ENCODE measurements around the gene RTF1. TPM values are rescaled to one million over a fixed set of nuclear protein-coding genes. Genes with fewer than 3 reads are reported as not detected.

Gene RTF1
- polyA plus RNA-seq, 1 experiment, result 40.8 TPM

- Histone ChIP-seq H3K27me3 (ENCODE audit: control insufficient read depth, insufficient read depth, low read length) (no peaks in the 10 kb centered on the region), H3K9me3 (ENCODE audit: control insufficient read depth, insufficient read depth, low read length) (no peaks in the 10 kb centered on the region), H3K4me3 (ENCODE audit: low read depth, low read length) (no peak overlapping the region), H3K27ac (ENCODE audit: low read depth, low read length) (no peak overlapping the region)
- no peak for TF ChIP-seq CTCF (IDR thresholded peaks at IDR 0.05; ENCODE audit: low read depth, low read length)
- no peak for DNase-seq (ENCODE audit: low read depth, low spot score)
- POLR2A ChIA-PET, result no interaction called here
- CTCF ChIA-PET, result interaction anchor here (0.7 kb wide), 1 partner anchor 372 kb away, joined by 7 read pairs; no protein-coding TSS in a partner anchor
These were observed 24.2 kb upstream of the RTF1 start for GRCh38 chr15:41392659-41393058.

- TF ChIP-seq CTCF (IDR thresholded peaks at IDR 0.05; ENCODE audit: low read depth, low read length), result no peak
- POLR2A ChIA-PET, result no interaction called here
- no peak overlapping the region for H3K27ac ChIP-seq (ENCODE audit: low read depth, low read length)
- H3K4me3 ChIP-seq (ENCODE audit: low read depth, low read length), result no peak overlapping the region
- H3K9me3 ChIP-seq (ENCODE audit: control insufficient read depth, insufficient read depth, low read length), result no peaks in the 10 kb centered on the region
- no peaks in the 10 kb centered on the region for H3K27me3 ChIP-seq (ENCODE audit: control insufficient read depth, insufficient read depth, low read length)
- CTCF ChIA-PET, result no interaction called here
- DNase-seq (ENCODE audit: low read depth, low spot score), result no peak
These were observed 22.0 kb upstream of the RTF1 start for GRCh38 chr15:41394924-41395323.

DNA sequence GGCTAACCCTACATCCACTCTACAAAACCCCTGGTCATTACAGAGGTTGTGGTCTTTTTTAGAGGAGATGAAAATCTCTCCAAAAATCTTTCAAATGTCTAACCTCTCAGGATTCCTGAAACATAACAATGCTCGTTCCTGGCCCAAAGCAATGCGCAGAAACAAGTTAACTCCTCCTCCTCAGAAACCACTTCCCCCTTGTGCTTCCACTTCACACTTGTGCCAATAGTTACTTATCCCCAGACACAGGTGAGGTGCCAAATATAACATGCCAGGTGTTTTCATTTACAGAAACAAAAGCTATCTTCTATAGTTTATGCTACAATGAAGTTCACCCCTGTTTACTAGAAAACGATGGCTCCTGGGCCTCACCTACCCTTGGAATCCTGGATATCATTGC lies 20.8 kb upstream of the RTF1 start:
- CTCF ChIA-PET, result no interaction called here
- TF ChIP-seq CTCF (IDR thresholded peaks at IDR 0.05; ENCODE audit: low read depth, low read length), result no peak
- no peak for DNase-seq (ENCODE audit: low read depth, low spot score)

DNA sequence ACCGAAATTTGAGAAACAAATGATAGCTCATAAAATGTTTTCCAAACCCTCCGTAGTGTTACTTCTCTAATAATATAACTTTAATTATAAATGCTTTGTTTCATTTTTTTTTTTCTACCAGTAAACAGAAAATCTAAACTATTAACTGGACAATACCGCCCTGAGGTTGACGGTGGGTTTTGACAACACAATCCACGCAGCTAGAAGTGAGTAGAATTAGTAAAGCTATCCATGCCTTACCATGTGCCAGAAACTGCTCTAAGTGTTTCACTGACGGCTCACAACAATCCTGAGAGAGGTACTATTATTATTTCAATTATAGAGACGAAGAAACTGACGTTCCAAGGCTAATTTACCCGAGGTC lies 15.0 kb upstream of the RTF1 start:
- no peaks in the 10 kb centered on the region for H3K27me3 ChIP-seq (ENCODE audit: control insufficient read depth, insufficient read depth, low read length)
- TF ChIP-seq CTCF (IDR thresholded peaks at IDR 0.05; ENCODE audit: low read depth, low read length), result no peak
- H3K4me3 ChIP-seq (ENCODE audit: low read depth, low read length), result peak overlapping the region; percentile 90
- POLR2A ChIA-PET, result interaction anchor here (0.6 kb wide), 1 partner anchor 70 kb away, joined by 5 read pairs; no protein-coding TSS in a partner anchor
- H3K27ac ChIP-seq (ENCODE audit: low read depth, low read length), result no peak overlapping the region
- CTCF ChIA-PET, result no interaction called here
- H3K9me3 ChIP-seq (ENCODE audit: control insufficient read depth, insufficient read depth, low read length), result no peaks in the 10 kb centered on the region; the same call in 1 of the 2 replicates
- DNase-seq (ENCODE audit: low read depth, low spot score), result no peak

More for the DNA sequence above, 20.8 kb upstream of the RTF1 start:
- Histone ChIP-seq H3K4me3 (ENCODE audit: low read depth, low read length) (no peak overlapping the region), H3K27ac (ENCODE audit: low read depth, low read length) (no peak overlapping the region), H3K27me3 (ENCODE audit: control insufficient read depth, insufficient read depth, low read length) (no peaks in the 10 kb centered on the region), H3K9me3 (ENCODE audit: control insufficient read depth, insufficient read depth, low read length) (no peaks in the 10 kb centered on the region)
- POLR2A ChIA-PET, result no interaction called here

- H3K4me3 ChIP-seq (ENCODE audit: low read depth, low read length), result no peak overlapping the region
- ChIA-PET POLR2A (no interaction called here), CTCF (no interaction called here)
- H3K27me3 ChIP-seq (ENCODE audit: control insufficient read depth, insufficient read depth, low read length), result no peaks in the 10 kb centered on the region
- no peaks in the 10 kb centered on the region; the same call in 1 of the 2 replicates for H3K9me3 ChIP-seq (ENCODE audit: control insufficient read depth, insufficient read depth, low read length)
- no peak overlapping the region for H3K27ac ChIP-seq (ENCODE audit: low read depth, low read length)
- DNase-seq (ENCODE audit: low read depth, low spot score), result no peak
- no peak for TF ChIP-seq CTCF (IDR thresholded peaks at IDR 0.05; ENCODE audit: low read depth, low read length)
These were observed 9.6 kb upstream of the RTF1 start for GRCh38 chr15:41407341-41407740.

Measured in AG04450 (cell line).